Activated B cell treated with CpG ODN at 0.5 μM for 24 hours (primary cell): ENCODE data around the gene CHD1. TPM values are rescaled to one million over a fixed set of nuclear protein-coding genes. Genes with fewer than 3 reads are reported as not detected.

Experiments used
- ATAC-seq: fragments of 200-7000 bp; cut with Tn5 transposase; one replicate; pipeline ENCODE4 v1.10.0; 2021; ENCODE audit warnings: low read depth, mild to moderate bottlenecking, moderate library complexity
- CTCF ChIA-PET: fragments of 350-600 bp; sonication (Branson Sonifier 250); formaldehyde crosslinking; loops from one replicate; lab custom pipeline; 2021; ENCODE audit warnings: antibody characterized with exemption; lab: Charles Lee
- POLR2A ChIA-PET: fragments of 350-600 bp; sonication (Branson Sonifier 250); formaldehyde crosslinking; loops from one replicate; lab custom pipeline; 2021; ENCODE audit warnings: antibody characterized with exemption; lab: Charles Lee
- DNase-seq: peaks from one replicate; pipeline ENCODE4 v3.0.0; 2022
- H3K27ac Mint-ChIP-seq: one replicate; pipeline ENCODE4 v1.8.0; 2020; ENCODE audit warnings: mixed read lengths
- H3K27me3 Mint-ChIP-seq: one replicate; pipeline ENCODE4 v1.8.0; 2021; ENCODE audit warnings: mixed read lengths
- H3K36me3 Mint-ChIP-seq: one replicate; pipeline ENCODE4 v1.8.0; 2021; ENCODE audit warnings: low read depth, mixed read lengths
- H3K4me1 Mint-ChIP-seq: one replicate; pipeline ENCODE4 v1.8.0; 2021; ENCODE audit warnings: mixed read lengths
- H3K4me3 Mint-ChIP-seq: one replicate; pipeline ENCODE4 v1.8.0; 2020; ENCODE audit warnings: mild to moderate bottlenecking, mixed read lengths
- H3K9me3 Mint-ChIP-seq: one replicate; pipeline ENCODE4 v1.8.0; 2020; ENCODE audit warnings: mixed read lengths
- CTCF ChIP-seq: fragments of 200-600 bp; IDR thresholded peaks from one replicate; pipeline ENCODE4 v1.8.0; 2022; ENCODE audit warnings: antibody characterized with exemption, mild to moderate bottlenecking
- intact Hi-C: fragments of 100-400 bp; cut with micrococcal nuclease; formaldehyde crosslinking; loops from one replicate; pipeline ENCODE4 v1.15.1; 2024
- total RNA-seq: library from RNA; stranded (reverse); gene quantifications from 2 replicates; pipeline ENCODE4 v1.2.3, GENCODE V29; 2022

The CHD1 gene
- total RNA-seq, 1 donor from 2014 or later, result 77.5 TPM

- H3K36me3 Mint-ChIP-seq, result no peaks in the 10 kb centered on the region
- intact Hi-C loops, result no loop called here
- H3K27me3 Mint-ChIP-seq, result peaks cover 3% of the 10 kb centered on the region
- no peak overlapping the region for H3K27ac Mint-ChIP-seq
- POLR2A ChIA-PET, result no interaction called here
- CTCF ChIA-PET, result no interaction called here
- H3K9me3 Mint-ChIP-seq, result peaks cover 2% of the 10 kb centered on the region
- DNase-seq (no peak), ATAC-seq (no peak)
- no peak overlapping the region for H3K4me3 Mint-ChIP-seq
- H3K4me1 Mint-ChIP-seq, result peaks cover 3% of the 10 kb centered on the region
- TF ChIP-seq CTCF, result no peak
These were observed 85.3 kb downstream of the CHD1 start for GRCh38 chr5:98843481-98843880.

- Mint-ChIP-seq H3K36me3 (no peaks in the 10 kb centered on the region), H3K27me3 (peaks cover 3% of the 10 kb centered on the region), H3K9me3 (peaks cover 2% of the 10 kb centered on the region), H3K27ac (no peak overlapping the region), H3K4me1 (peaks cover 3% of the 10 kb centered on the region), H3K4me3 (no peak overlapping the region)
- intact Hi-C loops, result no loop called here
- TF ChIP-seq CTCF, result no peak
- CTCF ChIA-PET, result interaction anchor here (0.9 to 1.3 kb wide), 2 partner anchors 12 to 45 kb away, joined by 3 read pairs; no protein-coding TSS in a partner anchor
- ATAC-seq (no peak), DNase-seq (no peak)
- POLR2A ChIA-PET, result no interaction called here
These were observed 87.9 kb downstream of the CHD1 start for GRCh38 chr5:98840946-98841345.

GRCh38 chr5:98839469-98840383 lies 89.1 kb downstream of the CHD1 start:
- ChIA-PET CTCF (interaction anchor here (0.9 to 1.3 kb wide), 3 partner anchors 11 to 1609 kb away, joined by 3 read pairs; no protein-coding TSS in a partner anchor), POLR2A (no interaction called here)
- no peaks in the 10 kb centered on the region for H3K36me3 Mint-ChIP-seq
- H3K9me3 Mint-ChIP-seq, result peaks cover 2% of the 10 kb centered on the region
- DNase-seq, result no peak
- H3K27me3 Mint-ChIP-seq, result peaks cover 3% of the 10 kb centered on the region
- H3K27ac Mint-ChIP-seq, result no peak overlapping the region
- intact Hi-C loops, result no loop called here
- peak overlapping the region; percentile 46 for H3K4me3 Mint-ChIP-seq
- ATAC-seq, result no peak
- TF ChIP-seq CTCF, result no peak
- H3K4me1 Mint-ChIP-seq, result peaks cover 3% of the 10 kb centered on the region

- DNase-seq (no peak), ATAC-seq (no peak)
- no peak overlapping the region for H3K27ac Mint-ChIP-seq
- H3K4me3 Mint-ChIP-seq, result no peak overlapping the region
- POLR2A ChIA-PET, result no interaction called here
- no peaks in the 10 kb centered on the region for H3K9me3 Mint-ChIP-seq
- intact Hi-C loops, result no loop called here
- CTCF ChIA-PET, result no interaction called here
- peaks cover 3% of the 10 kb centered on the region for H3K27me3 Mint-ChIP-seq
- peaks cover 3% of the 10 kb centered on the region for H3K4me1 Mint-ChIP-seq
- no peak for TF ChIP-seq CTCF
- no peaks in the 10 kb centered on the region for H3K36me3 Mint-ChIP-seq
These were observed 92.6 kb downstream of the CHD1 start for GRCh38 chr5:98836175-98836574.

- Mint-ChIP-seq H3K4me1 (no peaks in the 10 kb centered on the region), H3K9me3 (no peaks in the 10 kb centered on the region), H3K4me3 (no peak overlapping the region), H3K27ac (no peak overlapping the region), H3K36me3 (no peaks in the 10 kb centered on the region), H3K27me3 (no peaks in the 10 kb centered on the region)
- DNase-seq (no peak), ATAC-seq (no peak)
- intact Hi-C loops, result loop anchor here (1.0 to 5.0 kb wide), 4 partner anchors 57 to 1665 kb away; partner anchors contain the start of gene RIOK2
- ChIA-PET CTCF (interaction anchor here (1.6 to 1.8 kb wide), 2 partner anchors 1597 to 1830 kb away, joined by 3 to 5 read pairs; no protein-coding TSS in a partner anchor), POLR2A (no interaction called here)
- TF ChIP-seq CTCF, result no peak
These were observed 101.1 kb downstream of the CHD1 start for GRCh38 chr5:98827588-98828284.
